Suppressor macrophage treated with lipopolysaccharide for 4 hours (primary cell): ENCODE data around the gene CLDN6.
A peak's percentile ranks its signal among the peaks of the same experiment; 100 is the strongest.

Experiments
- DNase-seq: peaks from one replicate; pipeline ENCODE4 v3.0.0-alpha.2; 2020

Gene CLDN6

DNA sequence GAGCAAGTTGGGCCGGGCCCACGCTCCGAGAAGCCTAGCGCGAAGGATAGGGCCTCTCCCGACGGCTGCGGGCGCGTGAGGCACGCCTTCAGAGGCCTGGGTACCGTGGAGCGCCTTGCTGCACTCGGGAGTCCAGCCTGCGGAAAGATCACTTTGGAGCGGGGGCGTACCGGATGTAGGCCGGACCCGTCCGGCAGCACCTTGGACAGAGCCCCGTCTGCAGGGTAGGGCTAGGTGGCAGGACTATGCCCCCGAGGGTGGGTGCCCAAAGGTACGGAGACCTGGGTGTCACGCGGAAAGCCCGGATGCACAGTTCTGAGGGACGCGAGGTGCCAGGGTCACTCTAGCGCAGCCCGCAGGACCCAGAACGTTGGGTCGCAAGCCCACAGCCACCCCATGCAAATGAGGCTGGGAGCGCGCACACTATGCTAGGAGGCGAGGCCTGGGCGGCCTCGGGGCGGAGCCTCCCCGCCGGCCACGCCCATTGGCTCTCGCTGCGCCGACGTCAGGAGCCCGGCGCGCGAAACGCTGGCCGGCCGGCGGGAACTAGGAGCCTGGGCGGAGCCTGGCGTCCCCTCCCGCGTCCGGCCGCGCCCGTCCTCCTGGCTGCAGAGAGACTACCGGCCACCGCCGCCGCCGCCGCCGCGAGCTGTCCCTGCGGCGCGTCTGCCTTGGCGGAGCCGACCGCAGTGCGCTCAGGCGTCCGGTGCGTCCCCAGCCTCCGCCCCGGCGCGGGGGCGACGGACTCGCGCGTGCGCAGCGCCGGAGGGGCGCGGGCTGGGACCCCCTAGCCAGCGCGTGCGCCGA is 49.0 kb downstream of the CLDN6 start, which contains the start of gene PAQR4:
Gene PAQR4 (plus strand): TSS at position 611 of the 807 bp plus-strand sequence. CDS start 327 bp downstream, outside the sequence.
- peak; percentile 97 for DNase-seq

- peak; percentile 36 for DNase-seq
Observed at GRCh38 chr16:2968368-2968737, 49.6 kb downstream of the CLDN6 start.

DNA sequence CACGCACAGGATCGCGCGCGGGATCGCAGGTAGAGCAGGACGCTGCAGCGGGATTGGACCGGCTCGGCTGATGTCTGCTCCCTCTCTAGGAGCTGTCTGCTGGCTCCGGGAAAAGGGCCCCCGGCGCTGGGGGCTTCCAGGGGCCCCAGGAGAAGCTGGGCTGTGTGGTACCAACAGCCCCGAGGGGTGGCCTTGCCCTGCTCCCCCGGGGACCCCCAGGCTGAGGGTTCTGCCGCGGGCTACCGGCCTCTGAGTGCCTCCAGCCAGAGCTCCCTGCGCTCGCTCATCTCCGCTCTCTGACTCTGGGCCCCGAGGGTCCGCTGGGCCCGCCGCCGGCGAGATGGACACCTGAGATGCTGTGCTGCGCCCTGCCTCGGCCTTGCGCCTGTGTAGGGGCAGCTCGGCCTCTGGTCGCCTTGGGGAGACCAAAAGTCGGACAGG is 50.2 kb downstream of the CLDN6 start:
- DNase-seq: no peak

DNA sequence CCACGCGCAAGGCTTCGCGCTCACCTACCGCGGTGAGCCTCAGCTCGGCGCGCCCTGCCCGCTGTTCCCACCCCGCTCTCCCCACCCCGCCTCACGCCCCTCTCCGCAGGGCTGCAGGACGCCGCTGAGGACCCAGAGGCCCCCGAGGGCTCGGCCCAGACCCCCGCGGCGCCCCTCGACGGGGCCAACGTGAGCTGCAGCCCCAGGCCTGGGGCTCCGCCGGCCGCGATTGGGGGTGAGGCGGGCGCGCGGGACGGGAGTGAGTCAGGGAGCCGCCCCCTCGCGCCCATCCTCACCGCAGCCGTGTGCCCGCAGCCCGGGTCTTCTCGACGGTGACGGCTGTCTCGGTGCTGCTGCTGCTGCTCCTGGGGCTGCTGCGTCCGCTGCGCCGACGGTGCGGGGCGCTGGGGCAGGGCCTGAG is 50.8 kb downstream of the CLDN6 start:
- no peak for DNase-seq

GRCh38 chr16:2966808-2967191 is 51.2 kb downstream of the CLDN6 start:
- peak; percentile 29 for DNase-seq

DNA sequence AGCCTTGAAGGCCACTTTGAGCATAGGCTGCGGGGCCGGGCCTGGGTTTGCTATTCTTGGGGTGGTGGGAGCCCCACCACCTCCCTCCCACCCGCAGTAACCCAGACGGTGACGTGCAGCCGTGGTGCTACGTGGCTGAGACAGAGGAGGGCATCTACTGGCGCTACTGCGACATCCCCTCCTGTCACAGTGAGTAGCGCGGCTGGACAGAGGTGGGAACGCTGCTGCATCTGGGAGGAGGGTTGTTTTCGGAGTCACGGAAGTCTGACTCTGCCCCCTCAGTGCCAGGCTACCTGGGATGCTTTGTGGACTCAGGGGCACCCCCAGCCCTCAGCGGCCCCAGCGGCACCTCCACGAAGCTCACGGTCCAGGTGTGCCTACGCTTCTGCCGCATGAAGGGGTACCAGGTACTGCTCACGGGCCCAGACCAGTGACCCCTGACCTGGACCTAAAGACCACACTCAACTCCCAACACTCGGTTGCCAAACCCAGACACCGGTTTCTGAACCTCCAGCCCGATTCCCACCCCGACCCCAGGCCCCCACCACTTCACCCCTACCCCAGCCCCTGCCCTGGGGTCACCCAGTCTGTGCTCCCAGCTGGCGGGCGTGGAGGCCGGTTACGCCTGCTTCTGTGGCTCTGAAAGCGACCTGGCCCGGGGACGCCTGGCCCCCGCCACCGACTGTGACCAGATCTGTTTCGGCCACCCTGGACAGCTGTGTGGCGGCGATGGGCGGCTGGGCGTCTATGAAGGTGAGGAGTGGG is 51.8 kb downstream of the CLDN6 start:
- DNase-seq: no peak
